LNCAP (cell line): ENCODE data around the gene SMOC2.
A peak's percentile ranks its signal among the peaks of the same experiment; 100 is the strongest.

Experiments used
- CTCF ChIP-seq: fragments of 450-650 bp; IDR thresholded peaks from 2 replicates; pipeline ENCODE4 v1.5.1; 2017; ENCODE audit warnings: mild to moderate bottlenecking

Gene SMOC2

GRCh38 chr6:168450917-168451316 is 9.9 kb downstream of the SMOC2 start:
- no peak for TF ChIP-seq CTCF

- TF ChIP-seq CTCF, result peak; percentile 47
These were observed 11.0 kb downstream of the SMOC2 start for GRCh38 chr6:168451805-168452517.

GRCh38 chr6:168452685-168453377 is 11.8 kb downstream of the SMOC2 start:
- TF ChIP-seq CTCF, result no peak

GRCh38 chr6:168455847-168456530 is 15.0 kb downstream of the SMOC2 start:
- no peak for TF ChIP-seq CTCF

GRCh38 chr6:168456907-168457652 is 16.1 kb downstream of the SMOC2 start:
- TF ChIP-seq CTCF, result no peak

GRCh38 chr6:168457653-168457934 is 16.6 kb downstream of the SMOC2 start:
- no peak for TF ChIP-seq CTCF

GRCh38 chr6:168458101-168458500 is 17.1 kb downstream of the SMOC2 start:
- no peak for TF ChIP-seq CTCF
